ENCODE data around the gene ACTG2.
A peak's percentile ranks its signal among the peaks of the same experiment; 100 is the strongest.

Gene ACTG2

DNA sequence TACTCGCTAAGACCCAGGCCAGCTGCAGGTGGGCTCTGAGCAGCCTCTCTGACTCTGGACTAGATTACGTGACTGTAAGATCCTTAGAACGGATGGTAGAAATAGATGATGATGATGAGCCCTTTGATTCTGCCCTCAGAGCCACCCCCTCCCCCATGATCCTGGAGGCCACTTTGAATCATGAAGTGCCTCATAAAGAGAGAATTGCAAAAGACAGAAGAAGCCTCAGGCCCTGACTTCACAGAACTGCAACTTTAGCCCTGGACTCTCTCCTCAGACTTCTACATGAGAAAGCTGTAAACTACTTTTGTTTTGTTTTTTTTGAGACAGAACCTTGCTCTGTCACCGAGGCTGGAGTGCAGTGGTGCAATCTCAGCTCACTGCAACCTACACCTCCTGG, 76.5 kb downstream of the ACTG2 start:
- peak; percentile 26 for DNase-seq (ENCODE audit: low read depth)

Measured in fibroblast of gingiva (primary cell).